NCI-H2081 treated with DMSO at 0.1 percent for 48 hours (cell line): Measurements from ENCODE around the gene PRSS27.
"Not testable (repeated sequence)": the region's sequence is repeated elsewhere in the genome, so short reads cannot be mapped to it uniquely, and the experiment has no call there.

ENCODE experiments used
- DNase-seq: peaks from one replicate; lab custom pipeline; 2025; lab: John Stamatoyannopoulos, UW

PRSS27 gene

GRCh38 chr16:2724088-2724676, 4.2 kb upstream of the PRSS27 start:
- no peak for DNase-seq

DNA sequence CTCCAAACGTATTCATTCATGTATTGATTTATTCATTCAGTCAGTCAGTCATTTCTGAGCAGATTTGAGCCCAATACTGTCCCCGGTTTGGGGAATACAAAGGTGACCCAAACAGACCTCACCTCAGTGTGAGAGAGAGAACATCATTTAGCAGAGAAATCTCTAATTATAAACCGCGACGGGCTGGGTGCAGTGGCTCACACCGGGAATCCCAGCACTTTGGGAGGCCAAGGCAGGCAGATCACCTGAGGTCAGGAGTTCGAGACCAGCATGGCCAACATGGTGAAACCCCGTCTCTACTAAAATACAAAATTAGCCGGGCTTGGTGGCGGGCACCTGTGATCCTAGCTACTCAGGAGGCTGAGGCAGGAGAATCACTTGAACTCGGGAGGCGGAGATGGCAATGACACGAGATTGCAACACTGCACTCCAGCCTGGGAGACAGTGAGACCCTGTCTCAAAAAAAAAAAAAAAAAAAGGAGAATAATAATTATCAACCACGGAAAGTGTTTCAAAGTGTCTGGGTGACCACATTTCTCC, 1.7 kb upstream of the PRSS27 start:
- not testable (repeated sequence) for DNase-seq

GRCh38 chr16:2720719-2721633, 952 bp upstream of the PRSS27 start:
- peak; percentile 21 for DNase-seq

DNA sequence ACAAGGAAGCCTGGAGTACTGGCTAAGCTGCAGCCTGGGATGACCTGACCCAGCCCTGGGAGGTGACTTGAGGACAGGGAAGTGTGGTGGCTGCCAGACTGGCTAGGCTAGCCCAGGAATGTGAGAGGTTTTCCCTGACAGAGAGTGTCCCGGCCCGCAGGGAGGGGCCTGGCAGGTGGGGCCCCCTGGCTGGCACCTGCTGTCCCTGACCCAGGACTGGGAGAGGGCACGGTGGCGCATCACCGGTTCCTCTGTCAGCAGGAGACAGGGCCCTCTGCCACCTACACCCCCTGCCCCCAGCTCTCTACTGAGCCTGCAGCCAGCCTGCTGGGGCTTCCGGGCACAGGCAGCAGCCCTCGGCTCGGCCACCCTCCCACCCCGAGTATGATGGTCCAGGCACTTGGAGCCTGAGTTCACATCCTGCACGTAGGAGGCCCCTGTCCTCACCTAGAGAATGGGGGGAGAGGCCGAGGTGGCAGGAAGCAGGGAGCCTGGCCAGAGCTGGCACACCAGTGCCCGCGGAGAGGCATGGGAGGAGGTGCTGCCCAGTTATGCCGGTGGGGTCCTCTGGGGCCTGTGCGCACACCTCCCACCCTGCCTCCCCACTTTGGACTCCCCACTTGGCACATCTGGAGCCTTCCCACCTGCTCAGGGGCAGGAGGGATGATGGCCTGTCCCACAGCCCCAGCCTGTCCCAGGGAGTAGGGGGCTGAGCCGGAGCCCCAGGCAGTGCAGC, 528 bp downstream of the PRSS27 start:
- DNase-seq: no peak

- no peak for DNase-seq
Observed at GRCh38 chr16:2717383-2718263, 2.4 kb downstream of the PRSS27 start.

- no peak for DNase-seq
Observed at GRCh38 chr16:2716948-2717347, 3.1 kb downstream of the PRSS27 start.

DNA sequence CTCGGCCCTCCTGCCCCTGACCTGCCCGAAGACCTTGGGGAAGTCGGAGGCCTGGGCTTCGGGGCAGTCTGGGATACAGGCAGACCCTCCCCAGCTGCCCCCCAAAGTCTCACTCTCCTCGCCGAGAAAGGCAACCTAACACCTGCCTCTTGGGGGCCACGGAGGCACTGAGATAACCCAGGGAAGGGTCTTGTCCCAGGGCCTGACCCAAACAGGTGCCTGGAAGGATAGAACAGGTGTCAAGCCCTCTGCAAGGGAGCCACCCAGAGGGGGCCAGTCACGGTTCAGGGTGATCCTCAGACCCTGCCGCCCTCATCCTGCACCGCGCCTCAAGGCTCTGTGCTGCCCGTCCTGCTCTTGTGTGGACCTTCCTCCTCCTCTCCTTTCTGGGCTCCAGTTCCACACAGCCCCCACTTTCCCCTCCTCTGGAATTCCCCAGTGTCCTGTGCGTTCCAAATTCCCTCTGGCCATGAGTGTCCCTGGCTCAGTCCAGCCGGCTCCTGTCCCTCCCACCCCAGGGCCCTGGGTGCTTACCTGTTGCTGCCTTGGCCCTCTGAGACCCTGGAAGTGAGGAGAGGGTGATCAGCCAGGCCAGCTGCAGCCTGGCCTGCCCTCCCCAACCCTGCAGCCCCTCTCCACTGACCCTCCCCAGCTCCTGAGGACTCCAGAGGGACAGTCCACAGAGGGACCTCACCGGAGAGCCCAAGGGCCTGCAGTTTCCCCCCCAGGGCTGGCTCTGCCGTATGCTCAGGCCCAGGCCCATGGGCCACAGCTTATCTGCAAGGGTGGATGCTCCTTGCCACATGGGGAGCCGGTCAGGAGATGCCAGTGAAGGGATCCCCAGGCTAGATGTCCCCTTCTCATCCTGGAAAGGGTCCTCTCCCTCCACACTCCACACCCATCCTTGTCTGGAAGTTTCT, 3.8 kb downstream of the PRSS27 start:
- no peak for DNase-seq

GRCh38 chr16:2715519-2715918, 4.5 kb downstream of the PRSS27 start:
- no peak for DNase-seq

DNA sequence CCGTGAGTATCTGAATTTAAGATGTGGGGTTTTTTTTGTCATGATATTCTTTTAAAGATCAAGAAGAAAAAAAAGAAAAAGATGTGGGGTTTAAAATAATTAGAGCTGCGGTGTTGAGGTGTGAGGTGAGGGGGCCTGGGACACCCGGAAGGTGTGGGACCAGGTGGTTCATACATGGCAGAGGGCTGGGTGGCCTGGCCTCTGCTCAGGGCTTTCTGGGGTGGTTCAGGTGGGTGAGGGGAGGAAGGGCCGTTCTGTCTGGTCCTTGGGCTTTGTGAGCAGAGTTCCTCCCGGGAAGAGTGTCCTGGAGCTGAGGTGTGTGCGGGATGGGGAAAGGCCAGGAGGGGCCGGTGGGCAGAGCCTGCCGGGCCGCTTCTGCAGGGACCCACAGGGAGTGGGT, 5.0 kb downstream of the PRSS27 start:
- DNase-seq: no peak

GRCh38 chr16:2713985-2714774, 5.8 kb downstream of the PRSS27 start:
- DNase-seq: no peak

DNA sequence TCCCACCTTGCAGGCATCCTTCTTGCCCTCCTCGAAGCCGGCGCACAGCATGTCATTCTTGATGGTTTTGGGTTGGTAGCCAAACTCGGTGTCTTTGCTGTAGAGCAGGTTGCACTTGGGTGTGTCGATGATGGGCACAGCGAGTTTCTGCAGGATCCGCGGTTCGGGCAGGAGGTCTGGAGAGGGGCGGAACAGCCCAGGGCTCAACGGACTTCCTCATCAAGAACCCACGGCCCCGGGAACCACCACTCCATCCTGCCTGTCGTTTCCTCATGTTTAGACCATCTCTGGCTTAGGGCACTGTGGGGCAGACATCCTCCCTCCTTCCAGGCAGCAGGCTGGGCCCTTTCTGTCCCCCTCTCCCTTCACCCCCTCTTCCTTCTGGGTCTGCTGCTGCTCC, 6.5 kb downstream of the PRSS27 start:
- DNase-seq: no peak

- DNase-seq: no peak
Observed at GRCh38 chr16:2712546-2712945, 7.5 kb downstream of the PRSS27 start.

- DNase-seq: no peak
Observed at GRCh38 chr16:2712063-2712441, 8.0 kb downstream of the PRSS27 start.

GRCh38 chr16:2711370-2712062, 8.5 kb downstream of the PRSS27 start:
- no peak for DNase-seq

GRCh38 chr16:2710711-2711231, 9.3 kb downstream of the PRSS27 start:
- no peak for DNase-seq

- no peak for DNase-seq
Observed at GRCh38 chr16:2710021-2710710, 9.9 kb downstream of the PRSS27 start.

DNA sequence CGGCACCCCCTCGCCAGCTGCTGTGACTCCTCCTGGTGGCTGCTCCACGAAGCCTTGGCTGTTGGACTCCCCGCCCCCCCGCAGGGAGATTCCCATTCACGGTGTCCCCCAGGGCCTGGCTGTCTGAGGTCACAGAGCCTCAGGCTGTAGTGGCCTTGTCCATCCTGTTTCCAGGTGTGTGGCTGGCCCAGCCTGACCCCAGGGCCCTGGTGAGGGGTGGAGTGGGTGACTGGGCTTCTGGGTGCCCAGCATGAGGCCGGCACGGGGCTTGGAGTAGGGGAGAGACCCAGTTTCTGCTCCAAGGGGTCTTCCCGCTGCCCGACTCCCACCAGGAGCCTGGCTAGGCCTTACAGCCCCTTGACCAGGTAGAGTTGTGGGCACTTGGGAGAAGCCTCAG, 10.4 kb downstream of the PRSS27 start:
- no peak for DNase-seq

- no peak for DNase-seq
Observed at GRCh38 chr16:2708955-2709587, 11.0 kb downstream of the PRSS27 start.
